ENCODE results near the gene CUL1.

The CUL1 gene

DNA sequence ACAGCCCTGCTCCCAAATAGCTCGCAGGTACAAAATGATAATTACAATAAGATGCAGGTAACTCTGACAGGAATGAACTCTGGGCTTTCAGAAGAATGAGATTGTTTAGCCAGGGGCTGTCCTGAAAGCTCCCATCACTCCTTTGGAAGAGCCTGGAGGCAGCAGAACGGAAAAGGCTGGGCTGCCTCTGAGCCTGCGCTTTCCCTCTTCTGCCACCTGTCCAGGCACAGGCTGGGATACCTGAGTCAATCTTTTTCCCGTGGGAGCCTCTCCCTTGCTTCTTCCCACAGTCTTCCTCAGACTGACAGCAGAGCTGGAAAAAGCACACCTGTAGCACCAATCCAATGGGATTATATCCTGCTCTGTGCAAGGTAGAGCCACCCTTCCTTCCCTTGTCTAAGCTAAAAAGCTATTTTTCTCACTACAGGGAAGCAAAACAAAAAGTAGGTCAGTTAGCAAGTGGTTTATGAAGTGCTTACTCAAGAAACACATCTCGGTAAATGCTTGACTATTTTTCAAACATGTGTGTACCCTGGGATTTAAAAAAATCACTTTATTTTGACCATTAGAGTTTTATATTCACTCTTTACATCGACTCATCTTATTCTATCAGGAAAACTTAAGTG, 12.3 kb upstream of the CUL1 start:
- TF ChIP-seq, protein P1, sequence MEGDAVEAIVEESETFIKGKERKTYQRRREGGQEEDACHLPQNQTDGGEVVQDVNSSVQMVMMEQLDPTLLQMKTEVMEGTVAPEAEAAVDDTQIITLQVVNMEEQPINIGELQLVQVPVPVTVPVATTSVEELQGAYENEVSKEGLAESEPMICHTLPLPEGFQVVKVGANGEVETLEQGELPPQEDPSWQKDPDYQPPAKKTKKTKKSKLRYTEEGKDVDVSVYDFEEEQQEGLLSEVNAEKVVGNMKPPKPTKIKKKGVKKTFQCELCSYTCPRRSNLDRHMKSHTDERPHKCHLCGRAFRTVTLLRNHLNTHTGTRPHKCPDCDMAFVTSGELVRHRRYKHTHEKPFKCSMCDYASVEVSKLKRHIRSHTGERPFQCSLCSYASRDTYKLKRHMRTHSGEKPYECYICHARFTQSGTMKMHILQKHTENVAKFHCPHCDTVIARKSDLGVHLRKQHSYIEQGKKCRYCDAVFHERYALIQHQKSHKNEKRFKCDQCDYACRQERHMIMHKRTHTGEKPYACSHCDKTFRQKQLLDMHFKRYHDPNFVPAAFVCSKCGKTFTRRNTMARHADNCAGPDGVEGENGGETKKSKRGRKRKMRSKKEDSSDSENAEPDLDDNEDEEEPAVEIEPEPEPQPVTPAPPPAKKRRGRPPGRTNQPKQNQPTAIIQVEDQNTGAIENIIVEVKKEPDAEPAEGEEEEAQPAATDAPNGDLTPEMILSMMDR (IDR thresholded peaks at IDR 0.05) = no peak
- no peak for TF ChIP-seq ZFX (IDR thresholded peaks at IDR 0.05; ENCODE audit: borderline replicate concordance)
- H3K27ac ChIP-seq = no peak overlapping the region

DNA sequence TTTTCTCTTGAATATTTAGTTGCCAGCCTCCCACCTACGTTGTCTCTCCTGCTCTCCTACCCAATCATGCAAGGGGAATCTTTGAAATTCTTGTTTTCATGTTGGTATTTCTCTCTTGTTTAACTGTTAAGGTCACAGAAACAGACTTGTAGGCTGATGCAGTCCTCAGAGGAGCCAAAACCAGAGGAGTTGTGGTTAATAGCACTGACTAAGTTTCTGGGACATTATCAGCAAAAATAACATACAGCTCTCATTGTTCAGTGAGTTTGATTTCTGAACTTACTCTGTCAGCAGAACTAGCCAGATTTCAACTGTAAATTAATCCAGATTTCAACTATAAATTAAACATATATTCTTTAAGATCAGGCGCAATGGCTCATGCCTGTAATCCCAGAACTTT, 11.1 kb upstream of the CUL1 start:
- H3K27ac ChIP-seq = no peak overlapping the region

DNA sequence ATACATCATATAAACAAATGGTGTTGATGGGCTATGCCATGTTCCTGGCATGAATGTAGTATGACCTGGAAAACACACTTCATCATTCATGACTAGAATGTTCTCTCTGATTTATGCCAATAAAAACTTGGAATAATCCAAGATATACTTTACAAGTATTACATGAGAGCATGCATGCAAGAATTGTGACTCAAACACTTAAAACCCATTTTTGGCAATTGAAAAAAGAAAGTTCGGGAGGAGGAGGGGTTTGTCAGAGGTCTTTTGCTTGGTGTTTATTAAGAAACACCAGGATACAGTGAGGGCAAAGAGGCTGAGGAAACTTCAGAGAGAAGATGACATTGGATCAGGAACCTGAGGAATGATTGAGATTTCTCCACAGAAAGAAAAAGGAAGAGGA, 10.2 kb upstream of the CUL1 start:
- no peak overlapping the region for H3K27ac ChIP-seq
- TF ChIP-seq ZFX (IDR thresholded peaks at IDR 0.05; ENCODE audit: borderline replicate concordance) = no peak
- TF ChIP-seq, protein P1 (IDR thresholded peaks at IDR 0.05) = no peak

More for the DNA sequence above, 11.1 kb upstream of the CUL1 start:
- TF ChIP-seq, protein P1 (IDR thresholded peaks at IDR 0.05) = no peak
- TF ChIP-seq ZFX (IDR thresholded peaks at IDR 0.05; ENCODE audit: borderline replicate concordance) = no peak

DNA sequence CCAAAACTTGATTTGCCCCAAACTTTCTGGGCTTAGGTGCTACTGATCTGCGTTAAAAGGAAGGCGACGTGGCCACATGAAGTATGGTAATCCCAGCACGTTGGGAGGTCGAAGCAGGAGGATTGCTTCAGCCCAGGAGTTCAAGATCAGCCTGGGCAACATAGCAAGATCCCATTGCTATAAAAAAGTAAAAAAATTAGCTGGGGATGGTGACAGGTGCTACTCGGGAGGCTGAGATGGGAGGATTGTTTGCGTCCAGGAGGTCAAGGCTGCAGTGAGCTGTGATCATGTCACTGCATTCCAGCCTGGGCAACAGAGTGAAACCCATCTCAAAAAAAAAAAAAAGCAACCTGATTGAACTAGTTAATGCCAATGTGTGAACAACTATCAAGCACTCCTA, 5.1 kb upstream of the CUL1 start:
- TF ChIP-seq ZFX (IDR thresholded peaks at IDR 0.05; ENCODE audit: borderline replicate concordance) = no peak
- TF ChIP-seq, protein P1 (IDR thresholded peaks at IDR 0.05) = no peak
- no peak overlapping the region for H3K27ac ChIP-seq

DNA sequence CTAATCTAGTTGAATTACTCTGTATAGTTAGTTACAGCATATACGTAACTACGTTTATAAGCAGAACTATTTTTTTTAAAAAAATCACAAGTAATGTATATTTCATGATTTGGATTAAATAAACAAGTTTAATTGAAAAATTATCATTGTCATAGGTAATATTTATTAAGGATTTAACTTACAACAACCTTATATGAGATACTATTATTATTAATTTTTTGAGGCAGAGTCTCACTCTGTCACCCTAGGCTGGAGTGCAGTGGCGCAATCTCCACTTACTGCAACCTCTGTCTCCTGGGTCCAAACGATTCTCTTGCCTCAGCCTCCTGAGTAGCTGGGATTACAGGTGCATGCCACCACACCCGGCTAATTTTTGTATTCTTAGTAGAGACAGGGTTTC, 4.1 kb upstream of the CUL1 start:
- H3K27ac ChIP-seq = no peak overlapping the region
- TF ChIP-seq ZFX (IDR thresholded peaks at IDR 0.05; ENCODE audit: borderline replicate concordance) = no peak
- TF ChIP-seq, protein P1 (IDR thresholded peaks at IDR 0.05) = no peak

DNA sequence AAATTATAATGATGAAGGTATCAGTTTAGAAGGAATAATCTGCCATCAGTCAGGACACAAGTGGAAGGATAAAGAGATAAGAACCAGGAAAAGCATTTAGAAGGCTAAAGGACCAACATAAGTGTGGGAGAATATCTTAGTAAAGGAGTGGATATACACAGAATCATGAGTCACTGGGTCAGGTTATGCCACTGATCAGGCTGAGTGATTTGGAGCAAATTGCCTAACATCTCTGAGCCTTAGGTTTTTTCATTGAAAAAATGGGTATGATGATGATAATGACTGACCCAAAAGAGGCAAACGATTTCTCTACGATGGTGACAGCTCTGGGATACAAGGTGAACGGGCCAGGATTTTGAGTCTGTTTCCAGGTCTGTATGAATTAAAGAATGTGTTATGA, 2.8 kb upstream of the CUL1 start:
- H3K27ac ChIP-seq = no peak overlapping the region
- TF ChIP-seq, protein P1 (IDR thresholded peaks at IDR 0.05) = no peak
- no peak for TF ChIP-seq ZFX (IDR thresholded peaks at IDR 0.05; ENCODE audit: borderline replicate concordance)

DNA sequence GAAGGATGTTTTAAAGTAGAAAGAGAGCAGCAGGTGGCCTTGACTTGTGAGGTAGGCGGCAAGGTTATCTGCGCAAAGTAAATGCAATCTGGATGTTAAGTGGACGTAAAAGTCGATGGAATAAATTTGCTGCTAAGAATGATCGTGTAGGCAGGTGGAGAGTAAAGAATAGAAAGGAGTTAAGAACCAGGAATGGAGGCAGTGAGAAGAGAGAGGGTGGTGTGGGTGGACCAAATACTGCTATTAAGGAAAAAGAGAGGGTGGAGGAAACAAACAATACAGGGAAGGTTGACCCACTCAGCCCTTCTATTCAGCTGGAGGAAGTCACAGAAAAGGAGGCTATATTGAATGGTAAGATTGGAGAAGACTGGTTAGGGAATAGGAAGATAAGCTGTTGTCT, 1.9 kb upstream of the CUL1 start:
- no peak overlapping the region for H3K27ac ChIP-seq
- no peak for TF ChIP-seq ZFX (IDR thresholded peaks at IDR 0.05; ENCODE audit: borderline replicate concordance)
- TF ChIP-seq, protein P1 (IDR thresholded peaks at IDR 0.05) = no peak
